Stimulated activated CD4-positive, alpha-beta T cell treated with anti-CD3 and anti-CD28 coated beads, Interleukin-4, amount 100 ng/mL, for 48 hours (primary cell): ENCODE measurements around the gene FBXL13.
"Not testable (repeated sequence)": the region's sequence is repeated elsewhere in the genome, so short reads cannot be mapped to it uniquely, and the experiment has no call there.

Source experiments
- DNase-seq, 2 donors: peaks; one replicate each; pipeline ENCODE4 v3.0.0-alpha.2; 2020; ENCODE audit warnings: low read depth in 2 of 2

Gene FBXL13

GRCh38 chr7:103074519-103075336 is at the start of gene FBXL13, which contains the start of gene ARMC10:
Gene FBXL13 (minus strand): TSS chr7:103074796.
Gene ARMC10 (plus strand): TSS chr7:103075140. CDS start chr7:103075273, 133 bp downstream.
- peak; percentile 81 to 89 for DNase-seq

GRCh38 chr7:103123529-103123928 is 48.9 kb upstream of the FBXL13 start:
- no peak for DNase-seq

GRCh38 chr7:103121641-103122040 is 47.0 kb upstream of the FBXL13 start:
- no peak for DNase-seq

GRCh38 chr7:103120362-103120761 is 45.8 kb upstream of the FBXL13 start:
- no peak for DNase-seq

- no peak for DNase-seq
Measured at GRCh38 chr7:103119791-103120291, 45.2 kb upstream of the FBXL13 start.

GRCh38 chr7:103117465-103117864 is 42.9 kb upstream of the FBXL13 start:
- DNase-seq: no peak

- no peak for DNase-seq
Measured at GRCh38 chr7:103116991-103117390, 42.4 kb upstream of the FBXL13 start.

- no peak for DNase-seq
Measured at GRCh38 chr7:103116511-103116910, 41.9 kb upstream of the FBXL13 start.

GRCh38 chr7:103115771-103116170 is 41.2 kb upstream of the FBXL13 start:
- DNase-seq: no peak

- no peak for DNase-seq
Measured at GRCh38 chr7:103114576-103115008, 40.0 kb upstream of the FBXL13 start.

GRCh38 chr7:103113164-103113563 is 38.6 kb upstream of the FBXL13 start:
- DNase-seq: no peak

- not testable (repeated sequence) for DNase-seq
Measured at GRCh38 chr7:103106703-103107070, 32.1 kb upstream of the FBXL13 start.

- DNase-seq: no peak
Measured at GRCh38 chr7:103106005-103106702, 31.6 kb upstream of the FBXL13 start.

- no peak for DNase-seq
Measured at GRCh38 chr7:103101543-103101942, 26.9 kb upstream of the FBXL13 start.

- DNase-seq: no peak
Measured at GRCh38 chr7:103100348-103100747, 25.8 kb upstream of the FBXL13 start.

GRCh38 chr7:103097041-103097440 is 22.4 kb upstream of the FBXL13 start:
- no peak for DNase-seq

GRCh38 chr7:103095558-103095957 is 21.0 kb upstream of the FBXL13 start:
- not testable (repeated sequence) for DNase-seq

- no peak for DNase-seq
Measured at GRCh38 chr7:103094102-103094501, 19.5 kb upstream of the FBXL13 start.

GRCh38 chr7:103093429-103093828 is 18.8 kb upstream of the FBXL13 start:
- DNase-seq: no peak

GRCh38 chr7:103092321-103092720 is 17.7 kb upstream of the FBXL13 start:
- DNase-seq: not testable (repeated sequence)

GRCh38 chr7:103083210-103083609 is 8.6 kb upstream of the FBXL13 start:
- no peak for DNase-seq

GRCh38 chr7:103082497-103082896 is 7.9 kb upstream of the FBXL13 start:
- DNase-seq: no peak

- no peak for DNase-seq
Measured at GRCh38 chr7:103080923-103081322, 6.3 kb upstream of the FBXL13 start.
